Neural crest cell (in vitro differentiated cells): ENCODE data around the gene EP400. TPM values are rescaled to one million over a fixed set of nuclear protein-coding genes. Genes with fewer than 3 reads are reported as not detected.

ENCODE experiments used
- DNase-seq: peaks from one replicate; pipeline ENCODE4 v3.0.0; 2021; ENCODE audit warnings: low read depth, mixed read lengths, low spot score
- H3K27ac Mint-ChIP-seq: one replicate; pipeline ENCODE4 v1.8.0; 2021; ENCODE audit warnings: mild to moderate bottlenecking, mixed read lengths; ENCODE audit not compliant: unreplicated experiment
- H3K27me3 Mint-ChIP-seq: 2 replicates; pipeline ENCODE4 v1.8.0; 2021; ENCODE audit warnings: low read depth, mild to moderate bottlenecking, mixed read lengths
- H3K36me3 Mint-ChIP-seq: 2 replicates; pipeline ENCODE4 v1.8.0; 2021; ENCODE audit warnings: low read depth, mild to moderate bottlenecking, mixed read lengths
- H3K4me1 Mint-ChIP-seq: 2 replicates; pipeline ENCODE4 v1.8.0; 2021; ENCODE audit warnings: mixed read lengths
- H3K4me3 Mint-ChIP-seq: one replicate; pipeline ENCODE4 v1.8.0; 2021; ENCODE audit warnings: mild to moderate bottlenecking, mixed read lengths
- H3K9me3 Mint-ChIP-seq: 2 replicates; pipeline ENCODE4 v1.8.0; 2021; ENCODE audit warnings: mixed read lengths
- CTCF ChIP-seq: fragments of 200-600 bp; sonication (generic); conservative IDR thresholded peaks from 2 replicates; pipeline ENCODE4 v1.5.0; 2021; ENCODE audit warnings: antibody characterized with exemption, mild to moderate bottlenecking
- total RNA-seq: library from RNA; stranded (reverse); gene quantifications from 2 replicates; pipeline ENCODE4 v1.2.1, GENCODE V29; 2021

Gene EP400
- total RNA-seq, 1 donor from 2014 or later: 73.4 TPM

GRCh38 chr12:132061641-132062430 lies 112.1 kb downstream of the EP400 start:
- peaks cover 12% of the 10 kb centered on the region for H3K36me3 Mint-ChIP-seq
- H3K27ac Mint-ChIP-seq: no peak overlapping the region
- no peaks in the 10 kb centered on the region for H3K27me3 Mint-ChIP-seq
- H3K9me3 Mint-ChIP-seq: no peaks in the 10 kb centered on the region
- TF ChIP-seq CTCF: no peak
- H3K4me1 Mint-ChIP-seq: peaks cover 15% of the 10 kb centered on the region
- H3K4me3 Mint-ChIP-seq: no peak overlapping the region
- peak; percentile 6 for DNase-seq

- peaks cover 15% of the 10 kb centered on the region for H3K4me1 Mint-ChIP-seq
- no peak overlapping the region for H3K4me3 Mint-ChIP-seq
- no peaks in the 10 kb centered on the region for H3K27me3 Mint-ChIP-seq
Measured at GRCh38 chr12:132062481-132062880, 112.7 kb downstream of the EP400 start.

GRCh38 chr12:132063491-132063890 lies 113.7 kb downstream of the EP400 start:
- H3K4me3 Mint-ChIP-seq: no peak overlapping the region
- H3K9me3 Mint-ChIP-seq: no peaks in the 10 kb centered on the region
- H3K27me3 Mint-ChIP-seq: no peaks in the 10 kb centered on the region
- no peak overlapping the region for H3K27ac Mint-ChIP-seq
- peaks cover 9% of the 10 kb centered on the region for H3K36me3 Mint-ChIP-seq
- H3K4me1 Mint-ChIP-seq: peaks cover 15% of the 10 kb centered on the region
- TF ChIP-seq CTCF: no peak
- no peak for DNase-seq

More at GRCh38 chr12:132062481-132062880, 112.7 kb downstream of the EP400 start:
- no peak for TF ChIP-seq CTCF
- no peaks in the 10 kb centered on the region for H3K9me3 Mint-ChIP-seq
- no peak for DNase-seq
- peaks cover 12% of the 10 kb centered on the region for H3K36me3 Mint-ChIP-seq
- H3K27ac Mint-ChIP-seq: no peak overlapping the region

GRCh38 chr12:132064631-132065030 lies 114.9 kb downstream of the EP400 start:
- Mint-ChIP-seq H3K36me3 (peaks cover 9% of the 10 kb centered on the region), H3K4me1 (peaks cover 15% of the 10 kb centered on the region), H3K27me3 (no peaks in the 10 kb centered on the region), H3K27ac (no peak overlapping the region), H3K9me3 (no peaks in the 10 kb centered on the region), H3K4me3 (no peak overlapping the region)
- TF ChIP-seq CTCF: no peak
- DNase-seq: no peak

- H3K4me1 Mint-ChIP-seq: peaks cover 14% of the 10 kb centered on the region
- no peak overlapping the region for H3K4me3 Mint-ChIP-seq
- no peaks in the 10 kb centered on the region for H3K27me3 Mint-ChIP-seq
- no peaks in the 10 kb centered on the region for H3K9me3 Mint-ChIP-seq
- TF ChIP-seq CTCF: no peak
- no peak for DNase-seq
- peaks cover 8% of the 10 kb centered on the region for H3K36me3 Mint-ChIP-seq
- H3K27ac Mint-ChIP-seq: no peak overlapping the region
Measured at GRCh38 chr12:132065203-132065602, 115.5 kb downstream of the EP400 start.
